Measurements from ENCODE around the gene PROSER3. TPM values are rescaled to one million over a fixed set of nuclear protein-coding genes. Genes with fewer than 3 reads are reported as not detected.
A peak's percentile ranks its signal among the peaks of the same experiment; 100 is the strongest.

The PROSER3 gene
- polyA plus RNA-seq, 6 donors from 2014 or later = 3.2 to 13.9 (median 9.0) TPM; not detected in 1

DNA sequence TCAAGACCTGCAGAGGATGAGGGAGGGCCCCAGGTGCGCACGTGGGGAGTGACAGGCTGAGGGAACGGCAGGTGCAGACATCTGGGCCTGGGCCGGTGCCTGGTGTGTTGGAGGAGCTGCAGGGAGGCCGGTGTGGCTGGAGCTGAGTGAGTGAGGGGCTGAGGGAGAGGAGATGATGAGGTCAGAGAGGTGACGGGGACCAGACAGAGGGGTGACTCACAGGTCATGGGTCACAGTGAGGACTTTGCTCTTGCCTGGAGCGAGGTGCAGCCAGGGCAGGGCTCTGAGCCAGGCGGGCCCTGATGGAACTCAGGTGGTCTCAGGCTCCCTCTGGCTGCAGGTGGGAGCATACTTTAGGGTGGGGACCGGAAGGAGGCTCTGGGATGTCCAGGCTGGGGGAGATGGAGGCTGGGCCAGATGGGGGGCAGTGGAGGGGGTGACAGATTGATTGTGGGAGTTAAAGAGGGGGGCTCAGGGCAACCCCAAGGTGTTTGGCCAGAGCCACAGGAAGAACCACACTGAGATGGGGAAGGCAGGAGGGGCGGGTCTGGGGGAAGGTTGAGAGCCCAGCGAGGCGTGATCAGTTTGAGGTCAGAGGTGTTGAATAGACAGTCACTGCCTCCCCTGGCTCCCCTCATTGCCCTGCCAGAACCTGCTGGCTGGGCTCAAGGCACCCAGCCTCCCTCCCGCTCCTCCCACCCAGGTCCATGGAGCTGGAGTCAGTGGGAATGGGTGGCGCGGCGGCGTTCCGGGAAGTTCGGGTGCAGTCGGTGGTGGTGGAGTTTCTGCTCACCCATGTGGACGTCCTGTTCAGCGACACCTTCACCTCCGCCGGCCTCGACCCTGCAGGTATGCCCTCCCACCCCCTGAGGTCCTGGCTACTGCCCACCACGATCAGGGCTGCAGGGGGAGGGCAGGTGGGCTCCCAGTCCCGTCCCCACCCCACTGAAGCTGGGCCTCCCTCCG is 25.8 kb downstream of the PROSER3 start:
- Mint-ChIP-seq H3K27ac (peak overlapping the region in 1 of 6 donors; percentile 20), H3K27me3 (no peaks in the 10 kb centered on the region), H3K36me3 (no peaks in the 10 kb centered on the region), H3K4me3 (no peak overlapping the region), H3K4me1 (peaks cover 0 to 10% (median 8%) of the 10 kb centered on the region in 3 donors), H3K9me3 (no peaks in the 10 kb centered on the region)
- DNase-seq (no peak), ATAC-seq (ENCODE audit: low read depth in 2 of 2) (no peak)

DNA sequence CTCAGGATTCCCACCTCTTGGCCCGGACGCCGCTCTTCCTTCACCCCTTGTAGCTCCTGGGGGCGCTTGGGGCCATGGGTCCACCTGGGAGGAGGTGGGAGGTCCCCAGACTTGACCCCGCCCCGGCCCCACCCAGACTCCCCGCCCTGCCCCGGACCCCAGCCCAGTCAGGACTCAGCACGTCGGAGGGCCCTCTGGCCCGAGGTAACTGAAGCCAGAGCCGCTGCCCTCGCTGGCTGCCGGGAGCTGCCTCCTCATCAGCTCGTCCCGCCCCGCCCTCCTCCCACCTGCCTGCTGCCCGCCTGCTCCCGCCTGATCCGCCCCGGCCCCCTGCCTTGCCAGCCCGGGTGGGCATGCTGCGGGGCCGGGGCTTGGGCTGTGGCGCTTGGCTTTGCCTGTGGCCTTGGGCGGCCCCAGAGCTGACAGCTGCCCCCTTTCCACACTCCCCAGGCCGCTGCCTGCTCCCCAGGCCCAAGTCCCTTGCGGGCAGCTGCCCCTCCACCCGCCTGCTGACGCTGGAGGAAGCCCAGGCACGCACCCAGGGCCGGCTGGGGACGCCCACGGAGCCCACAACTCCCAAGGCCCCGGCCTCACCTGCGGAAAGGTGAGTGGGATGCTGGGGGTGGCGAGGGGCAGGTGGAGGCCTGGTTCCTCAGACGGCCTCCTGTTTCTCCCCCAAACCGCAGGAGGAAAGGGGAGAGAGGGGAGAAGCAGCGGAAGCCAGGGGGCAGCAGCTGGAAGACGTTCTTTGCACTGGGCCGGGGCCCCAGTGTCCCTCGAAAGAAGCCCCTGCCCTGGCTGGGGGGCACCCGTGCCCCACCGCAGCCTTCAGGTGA is 26.7 kb downstream of the PROSER3 start:
- no peaks in the 10 kb centered on the region for H3K27me3 Mint-ChIP-seq
- H3K4me1 Mint-ChIP-seq = peaks cover 0 to 10% (median 8%) of the 10 kb centered on the region in 3 donors
- no peaks in the 10 kb centered on the region for H3K9me3 Mint-ChIP-seq
- no peak overlapping the region for H3K4me3 Mint-ChIP-seq
- no peak overlapping the region for H3K27ac Mint-ChIP-seq
- H3K36me3 Mint-ChIP-seq = no peaks in the 10 kb centered on the region
- DNase-seq = no peak
- no peak for ATAC-seq (ENCODE audit: low read depth in 2 of 2)

DNA sequence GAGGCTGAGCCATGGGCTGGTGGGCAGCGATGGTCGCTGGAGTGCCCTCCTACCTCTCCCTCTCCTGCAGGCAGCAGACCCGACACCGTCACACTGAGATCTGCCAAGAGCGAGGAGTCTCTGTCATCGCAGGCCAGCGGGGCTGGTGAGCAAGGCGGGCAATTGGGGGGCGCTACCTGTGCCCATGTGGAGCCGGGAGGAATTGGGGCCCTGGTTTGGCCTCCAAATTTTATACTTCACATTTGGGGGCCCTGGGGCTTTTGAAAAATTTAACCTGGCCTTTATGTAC is 27.3 kb downstream of the PROSER3 start:
- Mint-ChIP-seq H3K27ac (no peak overlapping the region), H3K4me1 (peaks cover 0 to 10% (median 8%) of the 10 kb centered on the region in 3 donors), H3K36me3 (no peaks in the 10 kb centered on the region), H3K9me3 (no peaks in the 10 kb centered on the region), H3K4me3 (no peak overlapping the region), H3K27me3 (no peaks in the 10 kb centered on the region)
- ATAC-seq (ENCODE audit: low read depth in 2 of 2) (no peak), DNase-seq (no peak)

DNA sequence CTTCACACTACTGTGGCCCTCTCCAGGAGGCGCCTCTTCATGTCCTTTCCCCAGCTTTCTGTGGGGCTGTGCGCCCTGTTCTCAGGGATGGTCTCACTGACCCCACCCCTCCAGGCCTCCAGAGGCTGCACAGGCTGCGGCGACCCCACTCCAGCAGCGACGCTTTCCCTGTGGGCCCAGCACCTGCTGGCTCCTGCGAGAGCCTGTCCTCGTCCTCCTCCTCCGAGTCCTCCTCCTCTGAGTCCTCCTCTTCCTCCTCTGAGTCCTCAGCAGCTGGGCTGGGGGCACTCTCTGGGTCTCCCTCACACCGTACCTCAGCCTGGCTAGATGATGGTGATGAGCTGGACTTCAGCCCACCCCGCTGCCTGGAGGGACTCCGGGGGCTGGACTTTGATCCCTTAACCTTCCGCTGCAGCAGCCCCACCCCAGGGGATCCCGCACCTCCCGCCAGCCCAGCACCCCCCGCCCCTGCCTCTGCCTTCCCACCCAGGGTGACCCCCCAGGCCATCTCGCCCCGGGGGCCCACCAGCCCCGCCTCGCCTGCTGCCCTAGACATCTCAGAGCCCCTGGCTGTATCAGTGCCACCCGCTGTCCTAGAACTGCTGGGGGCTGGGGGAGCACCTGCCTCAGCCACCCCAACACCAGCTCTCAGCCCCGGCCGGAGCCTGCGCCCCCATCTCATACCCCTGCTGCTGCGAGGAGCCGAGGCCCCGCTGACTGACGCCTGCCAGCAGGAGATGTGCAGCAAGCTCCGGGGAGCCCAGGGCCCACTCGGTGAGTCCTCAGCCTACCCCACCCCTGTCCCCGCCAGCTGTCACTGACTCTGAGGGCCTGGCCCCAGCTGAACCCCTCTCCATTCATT is 28.6 kb downstream of the PROSER3 start:
- Mint-ChIP-seq H3K9me3 (no peaks in the 10 kb centered on the region), H3K4me1 (peaks cover 0 to 10% (median 8%) of the 10 kb centered on the region in 3 donors), H3K4me3 (no peak overlapping the region), H3K27me3 (no peaks in the 10 kb centered on the region), H3K27ac (peak overlapping the region in 3 of 6 donors; percentile 54 to 82 (median 62)), H3K36me3 (no peaks in the 10 kb centered on the region)
- DNase-seq (no peak), ATAC-seq (ENCODE audit: low read depth in 2 of 2) (no peak)

DNA sequence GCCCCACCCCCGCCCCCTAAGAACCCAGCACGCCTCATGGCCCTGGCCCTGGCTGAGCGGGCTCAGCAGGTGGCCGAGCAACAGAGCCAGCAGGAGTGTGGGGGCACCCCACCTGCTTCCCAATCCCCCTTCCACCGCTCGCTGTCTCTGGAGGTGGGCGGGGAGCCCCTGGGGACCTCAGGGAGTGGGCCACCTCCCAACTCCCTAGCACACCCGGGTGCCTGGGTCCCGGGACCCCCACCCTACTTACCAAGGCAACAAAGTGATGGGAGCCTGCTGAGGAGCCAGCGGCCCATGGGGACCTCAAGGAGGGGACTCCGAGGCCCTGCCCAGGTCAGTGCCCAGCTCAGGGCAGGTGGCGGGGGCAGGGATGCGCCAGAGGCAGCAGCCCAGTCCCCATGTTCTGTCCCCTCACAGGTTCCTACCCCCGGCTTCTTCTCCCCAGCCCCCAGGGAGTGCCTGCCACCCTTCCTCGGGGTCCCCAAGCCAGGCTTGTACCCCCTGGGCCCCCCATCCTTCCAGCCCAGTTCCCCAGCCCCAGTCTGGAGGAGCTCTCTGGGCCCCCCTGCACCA is 29.3 kb downstream of the PROSER3 start:
- DNase-seq = no peak
- no peak overlapping the region for H3K27ac Mint-ChIP-seq
- H3K36me3 Mint-ChIP-seq = no peaks in the 10 kb centered on the region
- no peaks in the 10 kb centered on the region for H3K9me3 Mint-ChIP-seq
- no peak overlapping the region for H3K4me3 Mint-ChIP-seq
- H3K27me3 Mint-ChIP-seq = no peaks in the 10 kb centered on the region
- peaks cover 0 to 10% (median 8%) of the 10 kb centered on the region in 3 donors for H3K4me1 Mint-ChIP-seq
- ATAC-seq (ENCODE audit: low read depth in 2 of 2) = no peak

DNA sequence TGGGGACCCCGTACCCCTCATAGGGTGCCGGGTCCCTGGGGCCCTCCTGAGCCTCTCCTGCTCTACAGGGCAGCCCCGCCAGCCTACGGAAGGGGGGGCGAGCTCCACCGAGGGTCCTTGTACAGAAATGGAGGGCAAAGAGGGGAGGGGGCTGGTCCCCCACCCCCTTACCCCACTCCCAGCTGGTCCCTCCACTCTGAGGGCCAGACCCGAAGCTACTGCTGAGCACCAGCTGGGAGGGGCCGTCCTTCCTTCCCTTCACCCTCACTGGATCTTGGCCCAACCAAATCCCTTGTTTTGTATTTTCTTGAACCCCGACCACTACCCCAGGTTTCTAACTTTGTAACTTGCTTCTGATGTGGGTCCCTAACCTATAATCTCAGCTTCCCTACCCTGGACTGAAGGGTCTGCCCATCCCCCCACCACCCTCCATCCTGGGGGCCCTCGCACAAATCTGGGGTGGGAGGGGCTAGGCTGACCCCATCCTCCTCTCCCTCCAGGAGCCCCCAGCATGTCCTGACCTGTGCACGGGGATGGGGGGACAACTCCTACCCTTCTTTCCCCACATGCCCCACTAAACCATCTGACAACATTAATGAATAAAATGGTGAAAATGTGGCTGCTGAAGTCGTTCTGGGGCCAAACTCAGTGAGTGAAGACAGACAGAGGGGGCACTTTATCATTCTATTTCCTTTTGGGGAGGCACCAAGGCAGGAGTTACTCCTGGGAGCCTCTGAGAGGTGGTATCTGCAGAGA is 30.4 kb downstream of the PROSER3 start:
- Mint-ChIP-seq H3K27ac (peak overlapping the region in 1 of 6 donors; percentile 63), H3K27me3 (peaks cover 0 to 6% (median 0%) of the 10 kb centered on the region in 3 donors), H3K4me3 (no peak overlapping the region)

DNA sequence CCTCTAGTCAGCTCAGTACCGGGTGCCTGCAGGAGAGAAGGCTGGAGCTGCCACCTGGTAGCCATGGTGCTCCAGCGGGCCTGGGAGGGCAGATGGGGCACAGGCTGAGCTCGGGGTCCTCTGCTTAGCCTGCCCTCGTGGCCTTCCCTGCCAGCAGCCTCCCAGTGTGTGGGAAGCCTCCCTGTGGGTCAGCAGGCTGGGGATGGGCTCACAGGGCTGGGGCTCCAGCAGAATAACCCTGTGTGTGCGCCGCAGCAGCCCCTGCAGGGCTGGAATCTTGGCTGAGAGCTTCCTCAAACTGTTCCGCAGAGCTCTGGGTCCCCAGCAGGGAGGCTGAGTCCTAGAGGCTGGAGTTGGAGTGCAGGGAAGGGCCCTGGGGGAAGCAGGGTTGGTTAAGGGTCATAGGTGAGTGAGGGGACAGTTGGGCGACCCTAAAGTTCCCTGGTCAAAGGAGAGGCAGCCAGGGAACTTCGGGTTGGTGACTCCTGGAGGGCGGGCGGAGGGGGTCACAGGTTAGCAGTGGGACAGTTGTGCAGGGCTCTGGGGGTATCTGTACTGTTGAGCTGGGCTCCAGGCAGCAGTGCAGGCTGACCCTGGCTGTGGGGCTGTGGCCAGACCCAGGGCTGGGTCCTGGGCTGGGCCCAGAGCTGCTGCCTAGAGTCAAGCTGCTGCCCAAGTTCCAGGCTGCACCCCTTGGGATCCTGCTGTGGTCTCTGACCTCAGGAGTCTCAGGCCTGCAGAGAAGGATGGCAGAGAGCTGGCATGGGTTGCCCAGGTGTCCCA is 31.4 kb downstream of the PROSER3 start:
- H3K27ac Mint-ChIP-seq = no peak overlapping the region
- H3K4me3 Mint-ChIP-seq = no peak overlapping the region
- H3K27me3 Mint-ChIP-seq = peaks cover 0 to 12% (median 8%) of the 10 kb centered on the region in 3 donors
- ATAC-seq (ENCODE audit: low read depth in 2 of 2) (no peak), DNase-seq (no peak)
- H3K36me3 Mint-ChIP-seq = no peaks in the 10 kb centered on the region
- H3K4me1 Mint-ChIP-seq = peaks cover 0 to 2% (median 0%) of the 10 kb centered on the region in 3 donors
- no peaks in the 10 kb centered on the region for H3K9me3 Mint-ChIP-seq

More for the DNA sequence above, 30.4 kb downstream of the PROSER3 start:
- no peak for DNase-seq
- Mint-ChIP-seq H3K4me1 (peaks cover 0 to 5% (median 2%) of the 10 kb centered on the region in 3 donors), H3K9me3 (no peaks in the 10 kb centered on the region), H3K36me3 (no peaks in the 10 kb centered on the region)
- ATAC-seq (ENCODE audit: low read depth in 2 of 2) = no peak

DNA sequence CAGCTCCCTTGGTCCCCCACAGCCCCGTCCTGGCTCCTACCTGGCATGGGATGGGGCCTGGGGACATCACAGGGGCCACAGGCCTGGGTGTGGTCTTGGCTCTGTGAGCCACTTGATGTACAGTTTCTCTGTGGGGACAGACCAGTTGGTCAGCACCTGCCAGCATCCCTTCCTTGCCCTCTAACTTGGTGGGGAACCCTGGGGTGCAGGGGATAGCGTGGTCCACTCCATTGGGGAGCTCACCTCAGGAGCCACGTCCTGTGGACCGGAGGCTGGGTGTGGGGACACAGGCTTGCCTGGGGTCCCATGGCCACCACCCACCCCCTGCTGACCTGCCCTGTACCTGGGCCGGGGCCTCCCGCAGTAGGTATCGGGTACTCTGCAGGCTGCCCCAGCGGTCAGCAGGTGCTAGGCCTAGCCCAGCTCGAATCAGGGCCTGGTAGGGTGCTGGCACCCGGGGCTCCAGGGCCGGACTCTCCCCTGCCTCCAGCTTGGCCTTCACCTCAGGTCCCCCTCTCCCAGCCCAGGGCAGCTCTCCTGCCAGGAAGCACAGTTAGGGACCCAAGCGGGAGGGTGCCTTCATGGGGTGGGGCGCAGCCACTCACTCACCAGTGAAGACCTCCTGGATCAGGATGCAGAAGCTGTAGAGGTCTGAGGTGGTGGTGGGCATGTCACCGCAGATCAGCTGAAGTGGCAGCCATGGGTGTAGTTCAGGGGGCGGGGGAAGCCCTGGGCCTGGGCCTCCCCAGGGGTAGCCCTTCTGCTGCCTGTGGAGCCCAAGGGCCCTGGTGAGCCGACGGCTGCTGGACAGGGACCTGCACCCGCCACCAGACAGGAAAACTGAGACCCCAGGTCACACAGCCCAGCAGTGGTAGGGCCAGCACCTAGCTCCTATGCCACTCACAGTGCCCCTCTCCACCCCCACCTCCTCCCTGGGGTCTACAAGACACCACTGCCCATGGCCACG is 32.3 kb downstream of the PROSER3 start:
- H3K4me1 Mint-ChIP-seq = peaks cover 0 to 2% (median 0%) of the 10 kb centered on the region in 3 donors
- ATAC-seq (ENCODE audit: low read depth in 2 of 2) (no peak), DNase-seq (no peak)
- no peak overlapping the region for H3K27ac Mint-ChIP-seq
- peaks cover 0 to 12% (median 8%) of the 10 kb centered on the region in 3 donors for H3K27me3 Mint-ChIP-seq
- H3K4me3 Mint-ChIP-seq = no peak overlapping the region
- H3K9me3 Mint-ChIP-seq = no peaks in the 10 kb centered on the region
- H3K36me3 Mint-ChIP-seq = no peaks in the 10 kb centered on the region

DNA sequence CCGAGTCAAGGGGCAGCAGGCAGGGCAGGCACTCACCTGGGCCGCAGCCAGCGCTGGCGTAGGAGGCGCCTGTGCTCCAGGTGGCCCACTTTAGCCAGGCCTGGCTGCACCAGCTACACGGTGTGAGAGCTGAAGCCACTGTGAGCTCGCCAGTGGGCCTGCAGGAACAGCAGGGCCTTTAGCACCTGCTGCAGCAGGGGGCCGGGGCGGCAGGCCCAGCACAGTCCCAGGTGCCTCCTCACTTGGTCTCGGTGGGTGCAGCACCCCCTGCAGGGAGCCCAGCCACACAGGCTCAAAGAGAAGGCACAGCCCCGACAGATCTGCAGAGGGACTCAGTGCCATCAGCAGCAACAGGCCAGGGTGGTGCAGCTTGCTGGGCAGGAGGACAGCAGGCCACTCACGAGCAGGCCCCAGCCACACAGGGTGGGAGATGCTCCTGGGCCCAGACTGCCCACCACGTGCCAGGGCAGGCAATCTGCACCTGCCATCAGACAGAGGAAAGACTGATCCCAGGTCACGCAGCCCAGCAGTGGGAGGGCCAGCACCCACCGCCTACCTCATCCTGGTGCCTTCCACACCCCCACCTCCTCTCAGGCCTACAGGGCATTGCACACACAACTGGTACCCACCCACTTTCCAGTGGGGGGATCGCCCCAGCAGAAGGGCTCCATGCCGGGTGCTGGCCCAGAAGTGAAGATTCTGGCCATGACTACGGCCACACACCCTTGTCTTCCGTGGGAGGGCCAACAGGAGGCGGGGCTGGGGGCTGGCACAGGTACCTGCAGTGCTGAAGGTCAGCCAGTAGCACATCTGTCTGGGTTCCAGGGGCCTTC is 33.2 kb downstream of the PROSER3 start:
- Mint-ChIP-seq H3K36me3 (no peaks in the 10 kb centered on the region), H3K27me3 (peaks cover 5 to 16% (median 12%) of the 10 kb centered on the region in 3 donors), H3K4me1 (peaks cover 0 to 2% (median 0%) of the 10 kb centered on the region in 3 donors), H3K9me3 (no peaks in the 10 kb centered on the region), H3K4me3 (no peak overlapping the region), H3K27ac (no peak overlapping the region)
- DNase-seq (no peak), ATAC-seq (ENCODE audit: low read depth in 2 of 2) (peak in 1 of 2 donors; percentile 33)

DNA sequence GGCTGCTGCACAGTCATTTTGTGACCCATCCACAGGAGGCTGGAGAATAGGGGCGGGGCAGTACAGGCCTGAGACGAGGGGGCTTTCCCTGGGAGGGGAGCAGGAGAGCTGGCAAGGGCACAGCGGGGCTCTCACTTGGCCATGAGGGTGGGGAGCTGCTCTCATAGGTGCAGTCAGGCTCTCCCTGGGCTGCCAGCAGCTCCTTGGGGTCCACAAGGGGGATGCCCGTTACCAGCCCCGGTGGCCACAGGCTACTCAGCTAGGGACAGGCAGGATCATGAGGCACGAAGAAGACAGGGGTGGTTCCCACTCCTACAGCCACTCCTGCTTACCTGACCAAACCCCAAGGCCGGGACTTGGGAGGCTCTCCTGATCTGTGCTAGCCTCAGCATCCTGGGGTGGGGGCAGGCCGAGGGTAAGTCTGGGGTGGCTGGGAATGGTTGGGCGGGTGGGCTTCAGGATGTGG is 33.9 kb downstream of the PROSER3 start:
- Mint-ChIP-seq H3K4me1 (peaks cover 2 to 3% (median 2%) of the 10 kb centered on the region in 3 donors), H3K36me3 (no peaks in the 10 kb centered on the region), H3K27ac (no peak overlapping the region), H3K4me3 (no peak overlapping the region), H3K27me3 (peaks cover 9 to 23% (median 18%) of the 10 kb centered on the region in 3 donors), H3K9me3 (no peaks in the 10 kb centered on the region)
- DNase-seq (no peak), ATAC-seq (ENCODE audit: low read depth in 2 of 2) (no peak)
